Endothelial cell of umbilical vein (primary cell): Measurements from ENCODE around the gene ARHGEF28. TPM values are rescaled to one million over a fixed set of nuclear protein-coding genes. Genes with fewer than 3 reads are reported as not detected.

Experiments used
- BruUV-seq: library from RNA; stranded (reverse); fragments of 400-500 nt; replicated peaks from 2 replicates; lab custom pipeline; 2021; lab: Mats Ljungman, UMichigan
- CTCF ChIA-PET: fragments of 300-600, 350-600 bp; sonication (Branson Sonifier 250); formaldehyde crosslinking; loops from one replicate; lab custom pipeline; 2021; ENCODE audit warnings: antibody characterized with exemption, inconsistent platforms; lab: Charles Lee
- POLR2A ChIA-PET: fragments of 300-600, 350-600 bp; sonication (Branson Sonifier 250); formaldehyde crosslinking; loops from one replicate; lab custom pipeline; 2021; ENCODE audit warnings: antibody characterized with exemption, inconsistent platforms; lab: Charles Lee
- DNase-seq: peaks from one replicate; pipeline ENCODE4 v3.0.0-alpha.2; 2011; ENCODE audit warnings: low read depth, low spot score
- FAIRE-seq: peaks from 2 replicates; lab custom pipeline; 2011; peaks lifted over from hg19 to GRCh38; lab: Jason Lieb, UNC
- H2AFZ ChIP-seq: 2 replicates; pipeline ENCODE4 v1.6.0; 2012; ENCODE audit warnings: low read depth, low read length, control low read depth, inconsistent platforms
- H3K27ac ChIP-seq: 2 replicates; pipeline ENCODE4 v1.5.1; 2011; ENCODE audit warnings: low read depth, mild to moderate bottlenecking, control low read depth, low read length, moderate library complexity; ENCODE audit not compliant: insufficient read depth
- H3K27me3 ChIP-seq, 2 experiments: 2 replicates each; pipeline versions ENCODE4 v1.6.0 to v1.6.1; 2011; ENCODE audit warnings: low read length in 2 of 2, mixed read lengths in 1 of 2; ENCODE audit not compliant: control insufficient read depth in 2 of 2, insufficient read depth in 2 of 2
- H3K36me3 ChIP-seq, 2 experiments: 2 replicates in 1 of 2; 3 replicates in 1 of 2; pipeline ENCODE4 v1.5.1; 2011; ENCODE audit warnings: low read length in 2 of 2, mild to moderate bottlenecking in 1 of 2, moderate library complexity in 1 of 2; ENCODE audit not compliant: control insufficient read depth in 2 of 2, insufficient read depth in 2 of 2; ENCODE audit errors: extremely low read depth in 1 of 2
- H3K4me1 ChIP-seq: 3 replicates; pipeline ENCODE4 v1.5.1; 2011; ENCODE audit warnings: mild to moderate bottlenecking, low read length; ENCODE audit not compliant: control insufficient read depth, insufficient read depth; ENCODE audit errors: extremely low read depth
- H3K4me2 ChIP-seq: 2 replicates; pipeline ENCODE4 v1.6.1; 2011; ENCODE audit warnings: low read length, control low read depth, mixed read lengths; ENCODE audit not compliant: insufficient read depth
- H3K4me3 ChIP-seq, 3 experiments: fragments of 200-600 bp in 1 of 3; sonication (generic), shearing (Covaris generic) in 1 of 3; replicated peaks in 1 of 3; 2 replicates each; pipeline ENCODE4 v1.5.1; 2011 to 2016; ENCODE audit warnings: control low read depth in 3 of 3, low read length in 3 of 3, mild to moderate bottlenecking in 2 of 3, inconsistent platforms in 1 of 3, low read depth in 1 of 3, moderate library complexity in 1 of 3; ENCODE audit not compliant: insufficient read depth in 1 of 3
- H3K79me2 ChIP-seq: 2 replicates; pipeline ENCODE4 v1.6.0; 2012; ENCODE audit warnings: low read length, inconsistent platforms; ENCODE audit not compliant: control insufficient read depth, insufficient read depth
- H3K9ac ChIP-seq: replicated peaks from 2 replicates; pipeline ENCODE3; 2011; ENCODE audit warnings: low read length, control low read depth; ENCODE audit not compliant: insufficient read depth; ENCODE audit errors: extremely low read depth
- H3K9me1 ChIP-seq: replicated peaks from 3 replicates; pipeline ENCODE4 v1.6.0; 2011; ENCODE audit warnings: mild to moderate bottlenecking, low read length; ENCODE audit not compliant: control insufficient read depth, insufficient read depth; ENCODE audit errors: extremely low read depth
- H3K9me3 ChIP-seq: replicated peaks from 2 replicates; pipeline ENCODE4 v1.5.1; 2012; ENCODE audit warnings: low read length, inconsistent platforms; ENCODE audit not compliant: control insufficient read depth, insufficient read depth
- H4K20me1 ChIP-seq: replicated peaks from 2 replicates; pipeline ENCODE3; 2011; ENCODE audit warnings: mild to moderate bottlenecking, low read length; ENCODE audit not compliant: control insufficient read depth, insufficient read depth; ENCODE audit errors: extremely low read depth
- CTCF ChIP-seq, 2 donors: IDR thresholded peaks; 1 replicate in 1 of 2; 2 replicates in 1 of 2; pipeline ENCODE4 v1.5.1; 2011; ENCODE audit warnings: low read length in 2 of 2, mild to moderate bottlenecking in 2 of 2, moderate library complexity in 2 of 2, control low read depth in 1 of 2, inconsistent platforms in 1 of 2, low read depth in 1 of 2; ENCODE audit not compliant: insufficient read depth in 1 of 2; ENCODE audit errors: extremely low read depth in 1 of 2
- EZH2 ChIP-seq: IDR thresholded peaks from 2 replicates; pipeline ENCODE4 v1.6.1; 2012; ENCODE audit warnings: borderline replicate concordance, low read depth, mild to moderate bottlenecking, moderate library complexity, low read length, inconsistent platforms; ENCODE audit not compliant: severe bottlenecking
- GATA2 ChIP-seq: IDR thresholded peaks from 2 replicates; pipeline ENCODE4 v1.7.0; 2011; ENCODE audit warnings: low read depth, mild to moderate bottlenecking, moderate library complexity, mixed read lengths, low read length; ENCODE audit not compliant: insufficient read length, insufficient read depth
- JUN ChIP-seq: IDR thresholded peaks from 2 replicates; pipeline ENCODE4 v1.6.1; 2011; ENCODE audit warnings: borderline replicate concordance, low read depth; ENCODE audit not compliant: insufficient read length, insufficient read depth
- MYC ChIP-seq: IDR thresholded peaks from one replicate; pipeline ENCODE4 v1.6.1; 2011; ENCODE audit warnings: mild to moderate bottlenecking, low read depth, low read length
- POLR2A ChIP-seq: IDR thresholded peaks from 2 replicates; pipeline ENCODE4 v1.6.1; 2012; ENCODE audit warnings: low read depth, mild to moderate bottlenecking, control low read depth, low read length
- POLR2AphosphoS5 ChIP-seq: IDR thresholded peaks from 2 replicates; pipeline ENCODE4 v1.6.1; 2012; ENCODE audit warnings: low read depth, mild to moderate bottlenecking, control low read depth, low read length, moderate library complexity; ENCODE audit not compliant: insufficient read depth
- dilution Hi-C: fragments of 300-500 bp; cut with MboI; formaldehyde crosslinking; loops from one replicate; pipeline ENCODE4 v1.15.0; 2019; ENCODE audit warnings: low sequenced_read_pairs; ENCODE audit not compliant: extremely low pct_ligation_motif_present
- intact Hi-C: fragments of 100-400 bp; cut with micrococcal nuclease; formaldehyde crosslinking; loops from one replicate; pipeline ENCODE4 v1.10.0; 2022
- polyA plus RNA-seq, 4 experiments: library from polyadenylated mRNA; depleted of rRNA in 3 of 4; stranded (reverse) in 3 of 4; unstranded in 1 of 4; fragments of >200 nt; gene quantifications; 2 replicates each; pipeline versions ENCODE4 v1.2.1 to v1.2.3, GENCODE V29; 2011 to 2012; ENCODE audit warnings: missing spikeins in 1 of 4
- total RNA-seq: library from RNA; stranded (reverse); gene quantifications from 2 replicates; pipeline ENCODE4 v1.2.3, GENCODE V29; 2021

The ARHGEF28 gene
- total and polyA plus RNA-seq, 2 donors (not counting 3 experiments of a cell fraction or from before 2014, with no cell fraction given), result 29.5 to 108 TPM

DNA sequence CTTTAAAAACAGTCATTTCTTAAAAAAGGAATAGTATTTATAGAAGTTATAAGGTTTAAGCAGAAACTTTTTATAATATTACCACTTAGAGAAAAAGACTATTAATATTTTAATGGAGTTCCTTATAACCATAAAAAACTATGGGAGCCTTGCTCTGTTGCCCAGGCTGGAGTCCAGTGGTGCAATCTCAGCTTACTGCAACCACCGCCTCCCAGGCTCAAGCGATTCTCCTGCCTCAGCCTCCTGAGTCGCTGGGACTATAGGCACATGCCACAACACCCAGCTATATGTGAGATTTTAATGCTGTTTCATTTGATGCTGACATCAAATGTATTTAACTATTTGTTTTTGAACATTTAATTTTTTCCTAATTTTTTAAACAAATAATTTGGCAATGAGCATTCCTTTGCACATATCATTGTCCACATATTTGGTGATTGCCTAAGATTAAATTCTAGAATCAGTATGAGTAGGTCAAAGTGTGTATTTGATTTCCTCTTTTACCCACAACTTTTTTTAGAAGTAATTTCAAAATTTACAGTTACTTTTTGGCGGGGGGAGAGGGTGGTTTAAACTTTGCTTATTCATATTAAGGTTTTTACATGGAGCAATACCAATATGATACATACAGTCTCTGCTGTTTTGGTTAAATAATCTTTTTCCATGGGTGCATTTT lies 235.5 kb downstream of the ARHGEF28 start:
- dilution Hi-C loops (no loop called here), intact Hi-C loops (no loop called here)
- Histone ChIP-seq H3K9me1 (no peaks in the 10 kb centered on the region), H3K79me2 (peaks cover 4% of the 10 kb centered on the region), H3K9ac (no peak overlapping the region), H3K4me2 (no peak overlapping the region), H3K4me3 (no peak overlapping the region), H4K20me1 (no peaks in the 10 kb centered on the region), H3K36me3 (peaks cover 24 to 25% of the 10 kb centered on the region in 2 experiments), H3K4me1 (peaks cover 7% of the 10 kb centered on the region), H3K27ac (no peak overlapping the region), H3K9me3 (no peaks in the 10 kb centered on the region), H2AFZ (no peak overlapping the region), H3K27me3 (no peaks in the 10 kb centered on the region)
- CTCF ChIA-PET, result interaction anchor here (1.1 kb wide), 1 partner anchor 270 kb away, joined by 3 read pairs; no protein-coding TSS in a partner anchor
- POLR2A ChIA-PET, result no interaction called here
- FAIRE-seq, result no peak
- TF ChIP-seq EZH2 (no peak), POLR2A (no peak)
- no peak for DNase-seq
- no TSS peak for BruUV-seq

- H3K4me3 ChIP-seq, result no peak overlapping the region
- no peaks in the 10 kb centered on the region for H3K9me1 ChIP-seq
- TF ChIP-seq POLR2A (no peak), POLR2AphosphoS5 (no peak), JUN (no peak), MYC (no peak), GATA2 (no peak), CTCF (IDR thresholded peaks at IDR 0.05; ENCODE audit: extremely low read depth in 1 of 2, insufficient read depth in 1 of 2, low read depth in 1 of 2, low read length in 2 of 2) (no peak)
- no peaks in the 10 kb centered on the region for H4K20me1 ChIP-seq
- no TSS peak for BruUV-seq
- dilution Hi-C loops, result no loop called here
- H3K79me2 ChIP-seq, result peaks cover 4% of the 10 kb centered on the region
- FAIRE-seq (no peak), DNase-seq (no peak)
- H3K36me3 ChIP-seq, result peaks cover 31% of the 10 kb centered on the region in 2 experiments
- POLR2A ChIA-PET, result no interaction called here
- no peak overlapping the region for H3K27ac ChIP-seq
- H3K9me3 ChIP-seq, result no peaks in the 10 kb centered on the region
- H3K4me2 ChIP-seq, result no peak overlapping the region
- H2AFZ ChIP-seq, result no peak overlapping the region
- no peaks in the 10 kb centered on the region for H3K4me1 ChIP-seq
- H3K27me3 ChIP-seq, result no peaks in the 10 kb centered on the region
- CTCF ChIA-PET, result interaction anchor here (1.0 to 1.6 kb wide), 2 partner anchors 272 to 304 kb away, joined by 3 to 4 read pairs; no protein-coding TSS in a partner anchor
- intact Hi-C loops, result no loop called here
- no peak overlapping the region for H3K9ac ChIP-seq
Measured at GRCh38 chr5:73862796-73863195, 236.8 kb downstream of the ARHGEF28 start.
